ENCODE measurements around the gene UNK.

GRCh38 chr17:75765981-75766380 is 18.6 kb upstream of the UNK start:
- TF ChIP-seq EZH2 (IDR thresholded peaks at IDR 0.05; ENCODE audit: borderline replicate concordance, insufficient read depth, low read depth, low read length, poor library complexity, severe bottlenecking): no peak
- no peak for TF ChIP-seq CTCF (IDR thresholded peaks at IDR 0.05)

Data from B cell (primary cell).